ENCODE results near the gene ACTG1. TPM values are rescaled to one million over a fixed set of nuclear protein-coding genes. Genes with fewer than 3 reads are reported as not detected.
A peak's percentile ranks its signal among the peaks of the same experiment; 100 is the strongest.

ACTG1 gene
- total and polyA plus RNA-seq, 2 of the 13 experiments (the other 11 are each of a cell fraction or from before 2014, with no cell fraction given) = 973 to 1,138 TPM

GRCh38 chr17:81512562-81513371, at the start of gene ACTG1 (continued):
- TF ChIP-seq ZNF296 (CRISPR knock-in tag; conservative IDR thresholded peaks at IDR 0.05) (no peak), ZNF790 (CRISPR knock-in tag; IDR thresholded peaks at IDR 0.05; ENCODE audit: borderline replicate concordance) (peak; percentile 89; the same call in 1 of the 2 replicates), AKNA (CRISPR knock-in tag; IDR thresholded peaks at IDR 0.05; ENCODE audit: borderline replicate concordance) (peak; percentile 55; the same call in 1 of the 2 replicates), TBX2 (CRISPR knock-in tag; IDR thresholded peaks at IDR 0.05; ENCODE audit: borderline replicate concordance) (no peak), ZNF546 (CRISPR knock-in tag; conservative IDR thresholded peaks at IDR 0.05) (peak; percentile 5; the same call in 1 of the 2 replicates), ZNF558 (CRISPR knock-in tag; IDR thresholded peaks at IDR 0.05; ENCODE audit: borderline replicate concordance) (peak; percentile 11; the same call in 1 of the 2 replicates), SCMH1 (CRISPR knock-in tag; IDR thresholded peaks at IDR 0.05; ENCODE audit: borderline replicate concordance) (no peak), ZC3H13 (CRISPR knock-in tag; IDR thresholded peaks at IDR 0.05) (no peak), NFAT5 (CRISPR knock-in tag; IDR thresholded peaks at IDR 0.05) (0 out of 2 replicates have a peak, but pooled peaks have one; percentile 52), KAT8 (CRISPR knock-in tag; IDR thresholded peaks at IDR 0.05) (no peak; the same call in none of the 2 replicates), ATF3 (CRISPR knock-in tag; IDR thresholded peaks at IDR 0.05) (no peak; the same call in 1 of the 2 replicates)
- TF ChIP-seq, protein P1, sequence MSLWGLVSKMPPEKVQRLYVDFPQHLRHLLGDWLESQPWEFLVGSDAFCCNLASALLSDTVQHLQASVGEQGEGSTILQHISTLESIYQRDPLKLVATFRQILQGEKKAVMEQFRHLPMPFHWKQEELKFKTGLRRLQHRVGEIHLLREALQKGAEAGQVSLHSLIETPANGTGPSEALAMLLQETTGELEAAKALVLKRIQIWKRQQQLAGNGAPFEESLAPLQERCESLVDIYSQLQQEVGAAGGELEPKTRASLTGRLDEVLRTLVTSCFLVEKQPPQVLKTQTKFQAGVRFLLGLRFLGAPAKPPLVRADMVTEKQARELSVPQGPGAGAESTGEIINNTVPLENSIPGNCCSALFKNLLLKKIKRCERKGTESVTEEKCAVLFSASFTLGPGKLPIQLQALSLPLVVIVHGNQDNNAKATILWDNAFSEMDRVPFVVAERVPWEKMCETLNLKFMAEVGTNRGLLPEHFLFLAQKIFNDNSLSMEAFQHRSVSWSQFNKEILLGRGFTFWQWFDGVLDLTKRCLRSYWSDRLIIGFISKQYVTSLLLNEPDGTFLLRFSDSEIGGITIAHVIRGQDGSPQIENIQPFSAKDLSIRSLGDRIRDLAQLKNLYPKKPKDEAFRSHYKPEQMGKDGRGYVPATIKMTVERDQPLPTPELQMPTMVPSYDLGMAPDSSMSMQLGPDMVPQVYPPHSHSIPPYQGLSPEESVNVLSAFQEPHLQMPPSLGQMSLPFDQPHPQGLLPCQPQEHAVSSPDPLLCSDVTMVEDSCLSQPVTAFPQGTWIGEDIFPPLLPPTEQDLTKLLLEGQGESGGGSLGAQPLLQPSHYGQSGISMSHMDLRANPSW (CRISPR knock-in tag; IDR thresholded peaks at IDR 0.05; ENCODE audit: borderline replicate concordance) = no peak
